Loucy (cell line): ENCODE data around the gene USF2.

Experiments
- H2AFZ ChIP-seq: fragments of 200-600 bp; sonication (generic); 2 replicates; pipeline ENCODE4 v1.6.0; 2016; ENCODE audit warnings: antibody characterized with exemption, mild to moderate bottlenecking, low read length, moderate library complexity
- H3F3A ChIP-seq: fragments of 200-600 bp; 2 replicates; pipeline ENCODE4 v1.6.0; 2016; ENCODE audit warnings: antibody characterized with exemption, low read depth, mild to moderate bottlenecking
- H3K27me3 ChIP-seq: fragments of 200-600 bp; sonication (generic); 2 replicates; pipeline ENCODE4 v1.6.1; 2014; ENCODE audit warnings: low read length, mild to moderate bottlenecking; ENCODE audit not compliant: insufficient read depth, poor library complexity, severe bottlenecking
- H3K36me3 ChIP-seq: fragments of 200-600 bp; sonication (generic); 2 replicates; pipeline ENCODE4 v1.6.1; 2016; ENCODE audit warnings: low read length; ENCODE audit not compliant: insufficient read depth
- H3K4me1 ChIP-seq: fragments of 200-600 bp; sonication (generic); 2 replicates; pipeline ENCODE4 v1.5.1; 2014; ENCODE audit warnings: low read length, mild to moderate bottlenecking; ENCODE audit not compliant: insufficient read depth, poor library complexity, severe bottlenecking
- H3K4me2 ChIP-seq: fragments of 200-600 bp; sonication (generic); 2 replicates; pipeline ENCODE4 v1.6.0; 2014; ENCODE audit warnings: antibody characterized with exemption, low read length, low read depth, mild to moderate bottlenecking; ENCODE audit not compliant: poor library complexity, severe bottlenecking
- H3K4me3 ChIP-seq: fragments of 200-600 bp; sonication (generic); 2 replicates; pipeline ENCODE4 v1.5.1; 2014; ENCODE audit warnings: low read length, mild to moderate bottlenecking, mixed read lengths; ENCODE audit not compliant: poor library complexity, severe bottlenecking
- H3K79me2 ChIP-seq: fragments of 200-600 bp; sonication (generic); 2 replicates; pipeline ENCODE4 v1.6.1; 2014; ENCODE audit warnings: low read length; ENCODE audit not compliant: insufficient read depth
- H3K9ac ChIP-seq: fragments of 200-600 bp; sonication (generic); 2 replicates; pipeline ENCODE4 v1.6.0; 2014; ENCODE audit warnings: mild to moderate bottlenecking, low read depth, low read length, moderate library complexity; ENCODE audit not compliant: poor library complexity, severe bottlenecking
- H3K9me2 ChIP-seq: fragments of 200-600 bp; sonication (generic); replicated peaks from 2 replicates; pipeline ENCODE4 v1.6.1; 2016; ENCODE audit warnings: low read depth, low read length, mixed read lengths
- H3K9me3 ChIP-seq: fragments of 200-600 bp; sonication (generic); 2 replicates; pipeline ENCODE4 v1.6.1; 2014; ENCODE audit warnings: mild to moderate bottlenecking, antibody characterized with exemption, low read length, low read depth; ENCODE audit not compliant: insufficient read depth
- H4K20me1 ChIP-seq: fragments of 200-600 bp; sonication (generic); 2 replicates; pipeline ENCODE4 v1.6.0; 2014; ENCODE audit warnings: antibody characterized with exemption, low read length, mild to moderate bottlenecking; ENCODE audit not compliant: insufficient read depth, poor library complexity, severe bottlenecking
- CTCF ChIP-seq: fragments of 200-600 bp; sonication (generic); conservative IDR thresholded peaks from 2 replicates; pipeline ENCODE4 v1.5.1; 2014; ENCODE audit warnings: mild to moderate bottlenecking, antibody characterized with exemption, low read length
- EZH2phosphoT487 ChIP-seq: fragments of 200-600 bp; IDR thresholded peaks from 2 replicates; pipeline ENCODE4 v1.6.1; 2018; ENCODE audit warnings: antibody characterized with exemption, mild to moderate bottlenecking, moderate library complexity, borderline replicate concordance

USF2 gene

GRCh38 chr19:35314858-35315470 lies 46.2 kb downstream of the USF2 start:
- no peaks in the 10 kb centered on the region for H3K36me3 ChIP-seq
- no peak overlapping the region for H3K9ac ChIP-seq
- H3K4me1 ChIP-seq, result peaks cover 48% of the 10 kb centered on the region
- H3K79me2 ChIP-seq, result no peaks in the 10 kb centered on the region
- no peaks in the 10 kb centered on the region for H3K27me3 ChIP-seq
- no peak overlapping the region for H3K4me2 ChIP-seq
- no peaks in the 10 kb centered on the region for H3K9me2 ChIP-seq
- no peaks in the 10 kb centered on the region for H3K9me3 ChIP-seq
- TF ChIP-seq EZH2phosphoT487 (no peak), CTCF (no peak)
- no peak overlapping the region for H2AFZ ChIP-seq
- no peaks in the 10 kb centered on the region for H4K20me1 ChIP-seq
- no peak overlapping the region for H3K4me3 ChIP-seq
- H3F3A ChIP-seq, result peaks cover 2% of the 10 kb centered on the region

GRCh38 chr19:35315883-35316282 lies 47.1 kb downstream of the USF2 start:
- no peaks in the 10 kb centered on the region for H3K27me3 ChIP-seq
- H3K9ac ChIP-seq, result no peak overlapping the region
- H3K9me2 ChIP-seq, result no peaks in the 10 kb centered on the region
- no peak overlapping the region for H3K4me3 ChIP-seq
- H3K36me3 ChIP-seq, result no peaks in the 10 kb centered on the region
- peaks cover 48% of the 10 kb centered on the region for H3K4me1 ChIP-seq
- no peak overlapping the region for H2AFZ ChIP-seq
- H3K9me3 ChIP-seq, result no peaks in the 10 kb centered on the region
- H3K4me2 ChIP-seq, result no peak overlapping the region
- no peaks in the 10 kb centered on the region for H4K20me1 ChIP-seq
- peak; percentile 43 for TF ChIP-seq CTCF
- no peak for TF ChIP-seq EZH2phosphoT487
- no peaks in the 10 kb centered on the region for H3K79me2 ChIP-seq
- peaks cover 3% of the 10 kb centered on the region for H3F3A ChIP-seq

- H3K9me2 ChIP-seq, result no peaks in the 10 kb centered on the region
- H3K4me1 ChIP-seq, result peaks cover 51% of the 10 kb centered on the region
- H3K4me3 ChIP-seq, result no peak overlapping the region
- no peaks in the 10 kb centered on the region for H3K9me3 ChIP-seq
- H3K79me2 ChIP-seq, result no peaks in the 10 kb centered on the region
- H3K36me3 ChIP-seq, result no peaks in the 10 kb centered on the region
- peaks cover 3% of the 10 kb centered on the region for H3F3A ChIP-seq
- no peak overlapping the region for H2AFZ ChIP-seq
- no peaks in the 10 kb centered on the region for H4K20me1 ChIP-seq
- H3K9ac ChIP-seq, result no peak overlapping the region
- TF ChIP-seq EZH2phosphoT487, result no peak
- TF ChIP-seq CTCF, result no peak
- no peaks in the 10 kb centered on the region for H3K27me3 ChIP-seq
- H3K4me2 ChIP-seq, result no peak overlapping the region
Measured at GRCh38 chr19:35316560-35316959, 47.8 kb downstream of the USF2 start.
